Measurements from ENCODE around the gene HOXA4. TPM values are rescaled to one million over a fixed set of nuclear protein-coding genes. Genes with fewer than 3 reads are reported as not detected.

Gene HOXA4
- total and polyA plus RNA-seq, 12 donors = 0.20 to 1.2 (median 0.59) TPM; not detected in 4

- intact Hi-C loops (cut with DNase I) = no loop called here
- ATAC-seq = peak in 3 of 8 donors; percentile 37 to 49 (median 47)
- peaks cover 79 to 100% (median 100%) of the 10 kb centered on the region in 7 donors for H3K27me3 ChIP-seq
- DNase-seq = no peak
- 1% methylated on average over 56 to 59 of the region's 59 CpGs for WGBS, 2 donors
- H3K9me3 ChIP-seq = no peaks in the 10 kb centered on the region
- peaks cover 8 to 51% (median 30%) of the 10 kb centered on the region in 9 donors for H3K4me1 ChIP-seq
- H3K36me3 ChIP-seq = peaks cover 0 to 3% (median 0%) of the 10 kb centered on the region in 9 donors
- H3K4me3 ChIP-seq = peak overlapping the region; percentile 20 to 53 (median 40)
- peak overlapping the region in 1 of 10 donors; percentile 20 for H3K27ac ChIP-seq
- TF ChIP-seq, protein P1, sequence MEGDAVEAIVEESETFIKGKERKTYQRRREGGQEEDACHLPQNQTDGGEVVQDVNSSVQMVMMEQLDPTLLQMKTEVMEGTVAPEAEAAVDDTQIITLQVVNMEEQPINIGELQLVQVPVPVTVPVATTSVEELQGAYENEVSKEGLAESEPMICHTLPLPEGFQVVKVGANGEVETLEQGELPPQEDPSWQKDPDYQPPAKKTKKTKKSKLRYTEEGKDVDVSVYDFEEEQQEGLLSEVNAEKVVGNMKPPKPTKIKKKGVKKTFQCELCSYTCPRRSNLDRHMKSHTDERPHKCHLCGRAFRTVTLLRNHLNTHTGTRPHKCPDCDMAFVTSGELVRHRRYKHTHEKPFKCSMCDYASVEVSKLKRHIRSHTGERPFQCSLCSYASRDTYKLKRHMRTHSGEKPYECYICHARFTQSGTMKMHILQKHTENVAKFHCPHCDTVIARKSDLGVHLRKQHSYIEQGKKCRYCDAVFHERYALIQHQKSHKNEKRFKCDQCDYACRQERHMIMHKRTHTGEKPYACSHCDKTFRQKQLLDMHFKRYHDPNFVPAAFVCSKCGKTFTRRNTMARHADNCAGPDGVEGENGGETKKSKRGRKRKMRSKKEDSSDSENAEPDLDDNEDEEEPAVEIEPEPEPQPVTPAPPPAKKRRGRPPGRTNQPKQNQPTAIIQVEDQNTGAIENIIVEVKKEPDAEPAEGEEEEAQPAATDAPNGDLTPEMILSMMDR (IDR thresholded peaks at IDR 0.05) = no peak
These were observed 43.0 kb upstream of the HOXA4 start for GRCh38 chr7:27173511-27173955.

DNA sequence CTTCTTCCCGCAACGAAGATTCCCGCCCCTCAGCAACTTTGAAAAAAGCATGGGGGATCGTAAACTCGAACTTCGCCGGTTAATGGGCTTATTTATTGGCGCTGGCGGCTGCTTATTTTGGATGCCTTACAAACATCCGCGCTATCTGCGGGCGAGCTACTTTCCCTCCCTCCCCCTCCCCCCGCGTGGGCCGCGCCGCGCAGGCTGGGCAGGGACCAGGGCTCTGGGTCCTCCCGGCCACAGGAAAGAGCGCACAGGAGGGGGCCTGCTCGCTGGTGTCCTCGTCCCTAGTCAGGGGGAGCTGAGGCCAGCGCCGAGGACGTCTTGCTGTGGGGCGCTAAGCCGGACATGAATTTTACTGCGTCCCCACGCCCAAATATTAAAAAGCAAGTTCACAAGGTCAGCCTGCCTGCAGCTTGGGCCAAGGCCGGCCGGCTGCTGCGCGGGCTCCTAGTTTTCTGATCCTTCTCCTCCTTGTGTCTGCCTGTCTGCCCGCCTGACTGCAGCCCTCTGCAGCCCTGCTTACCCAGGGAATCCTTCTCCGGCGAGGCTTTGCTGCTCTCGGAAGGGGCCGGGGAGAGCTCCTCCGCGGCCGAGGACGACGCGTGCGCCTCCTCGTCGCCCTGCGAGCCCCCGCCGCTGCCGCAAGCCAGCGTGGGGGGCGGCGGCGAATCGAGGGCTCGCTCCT, 42.4 kb upstream of the HOXA4 start:
- H3K27me3 ChIP-seq = peaks cover 84 to 100% (median 100%) of the 10 kb centered on the region in 7 donors
- 0 to 2% methylated on average over 58 of the region's 58 CpGs for WGBS, 2 donors
- ATAC-seq (peak in 4 of 8 donors; percentile 25 to 50 (median 40)), DNase-seq (no peak)
- H3K4me1 ChIP-seq = peaks cover 8 to 55% (median 30%) of the 10 kb centered on the region in 9 donors
- peaks cover 0 to 3% (median 0%) of the 10 kb centered on the region in 9 donors for H3K36me3 ChIP-seq
- H3K27ac ChIP-seq = peak overlapping the region in 1 of 10 donors; percentile 20
- TF ChIP-seq, protein P1 (IDR thresholded peaks at IDR 0.05) = no peak
- no peaks in the 10 kb centered on the region for H3K9me3 ChIP-seq
- intact Hi-C loops (cut with DNase I) = no loop called here
- H3K4me3 ChIP-seq = peak overlapping the region; percentile 20 to 53 (median 40)

DNA sequence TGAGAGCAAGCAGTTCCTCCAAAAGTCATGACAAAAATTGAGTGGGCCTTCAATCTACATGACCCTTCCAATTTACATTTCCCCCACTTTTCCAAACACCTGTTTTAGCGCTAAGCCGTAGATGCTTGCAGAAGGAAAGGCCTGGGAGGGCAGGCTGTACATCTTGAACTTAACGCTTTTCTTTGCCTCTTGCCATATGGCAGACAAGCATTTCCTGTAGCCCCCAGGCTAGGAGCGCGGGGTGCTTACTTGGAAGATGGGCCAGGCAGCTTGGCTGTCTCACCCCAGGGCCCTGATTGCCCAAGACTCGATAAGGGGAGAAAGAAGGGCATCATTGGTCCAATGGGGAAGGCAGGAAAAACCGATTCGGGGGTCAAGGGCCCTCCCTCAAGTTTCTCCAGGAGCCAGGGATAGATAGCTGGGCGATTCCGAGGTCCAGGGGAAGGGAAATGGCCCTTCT, 41.8 kb upstream of the HOXA4 start:
- TF ChIP-seq, protein P1 (IDR thresholded peaks at IDR 0.05) = no peak
- Histone ChIP-seq H3K27me3 (peaks cover 83 to 100% (median 100%) of the 10 kb centered on the region in 7 donors), H3K9me3 (no peaks in the 10 kb centered on the region), H3K4me3 (peak overlapping the region in 2 of 10 donors; percentile 20 to 53), H3K27ac (no peak overlapping the region), H3K36me3 (peaks cover 0 to 3% (median 0%) of the 10 kb centered on the region in 9 donors), H3K4me1 (peaks cover 8 to 56% (median 30%) of the 10 kb centered on the region in 9 donors)
- ATAC-seq = no peak
- WGBS, 2 donors = 12% methylated on average over 10 of the region's 10 CpGs
- intact Hi-C loops (cut with DNase I) = no loop called here
- no peak for DNase-seq

GRCh38 chr7:27171637-27172314, 41.2 kb upstream of the HOXA4 start:
- no peak for ATAC-seq
- Histone ChIP-seq H3K9me3 (no peaks in the 10 kb centered on the region), H3K4me1 (peaks cover 8 to 61% (median 30%) of the 10 kb centered on the region in 9 donors), H3K27ac (no peak overlapping the region), H3K4me3 (no peak overlapping the region), H3K36me3 (peaks cover 0 to 3% (median 0%) of the 10 kb centered on the region in 9 donors), H3K27me3 (peaks cover 85 to 100% (median 100%) of the 10 kb centered on the region in 7 donors)
- DNase-seq = no peak
- TF ChIP-seq, protein P1 (IDR thresholded peaks at IDR 0.05) = no peak
- intact Hi-C loops (cut with DNase I) = no loop called here
- WGBS, 2 donors = 5 to 11% methylated on average over 30 of the region's 30 CpGs

Data from heart right ventricle (tissue), 16 donors.